GM12878 (cell line): ENCODE measurements around the gene ABCA3. TPM values are rescaled to one million over a fixed set of nuclear protein-coding genes. Genes with fewer than 3 reads are reported as not detected.

Experiments
- ATAC-seq: fragments of 200-7000 bp; cut with Tn5 transposase; 3 replicates; pipeline ENCODE4 v1.9.1; 2020; ENCODE audit warnings: mild to moderate bottlenecking, moderate library complexity
- BruUV-seq: library from RNA; stranded (reverse); fragments of 400-500 nt; replicated peaks from 2 replicates; lab custom pipeline; 2021; lab: Mats Ljungman, UMichigan
- CTCF ChIA-PET: fragments of 300-600 bp; sonication (Branson Sonifier 250); formaldehyde crosslinking; extraction: SDS; loops from one replicate; lab custom pipeline; 2021; ENCODE audit warnings: inconsistent platforms; lab: Yijun Ruan, JAX
- POLR2A ChIA-PET: fragments of 350-600 bp; formaldehyde crosslinking; extraction: SDS; loops from one replicate; lab custom pipeline; 2021; ENCODE audit warnings: inconsistent platforms; lab: Charles Lee
- RAD21 ChIA-PET: fragments of 300-600 bp; sonication (Branson Sonifier 250); formaldehyde crosslinking; loops from one replicate; lab custom pipeline; 2023; ENCODE audit warnings: antibody characterized with exemption; ENCODE audit not compliant: unreplicated experiment; lab: Charles Lee
- SMC1A ChIA-PET: fragments of 300-600 bp; sonication (Branson Sonifier 250); formaldehyde crosslinking; loops from one replicate; lab custom pipeline; 2023; ENCODE audit not compliant: unreplicated experiment, uncharacterized antibody; lab: Charles Lee
- DNase-seq: peaks from one replicate; pipeline ENCODE4 v3.0.0-alpha.2; 2011; ENCODE audit warnings: low read depth, low spot score
- FAIRE-seq: peaks from 3 replicates; lab custom pipeline; 2011; peaks lifted over from hg19 to GRCh38; lab: Jason Lieb, UNC
- H2AFZ ChIP-seq: 2 replicates; pipeline ENCODE4 v1.6.0; 2011; ENCODE audit warnings: low read depth, low read length, control low read depth; ENCODE audit not compliant: control insufficient read depth
- H3K27ac ChIP-seq: 2 replicates; pipeline ENCODE4 v1.5.1; 2011; ENCODE audit warnings: control low read depth; ENCODE audit not compliant: control insufficient read depth, insufficient read depth
- H3K27me3 ChIP-seq, 2 experiments: replicated peaks in 1 of 2; 2 replicates each; pipeline versions ENCODE4 v1.6.0 to v1.6.1; 2011; ENCODE audit warnings: low read length in 1 of 2; ENCODE audit not compliant: control insufficient read depth in 2 of 2, insufficient read depth in 2 of 2
- H3K36me3 ChIP-seq, 2 experiments: 2 replicates each; pipeline ENCODE4 v1.5.1; 2011; ENCODE audit warnings: low read length in 1 of 2; ENCODE audit not compliant: control insufficient read depth in 2 of 2, insufficient read depth in 2 of 2
- H3K4me1 ChIP-seq: 2 replicates; pipeline ENCODE4 v1.6.1; 2011; ENCODE audit warnings: mild to moderate bottlenecking, low read length, moderate library complexity, mixed read lengths; ENCODE audit not compliant: control insufficient read depth, insufficient read depth
- H3K4me2 ChIP-seq: 2 replicates; pipeline ENCODE4 v1.6.0; 2011; ENCODE audit warnings: control low read depth; ENCODE audit not compliant: control insufficient read depth, insufficient read depth
- H3K4me3 ChIP-seq: fragments of 200-600 bp; sonication (generic); 2 replicates; pipeline ENCODE4 v1.5.1; 2016
- H3K79me2 ChIP-seq: 2 replicates; pipeline ENCODE4 v1.6.0; 2011; ENCODE audit warnings: low read length; ENCODE audit not compliant: control insufficient read depth, insufficient read depth
- H3K9ac ChIP-seq: 2 replicates; pipeline ENCODE4 v1.8.0; 2011; ENCODE audit warnings: low read length, control low read depth, mixed read lengths; ENCODE audit not compliant: control insufficient read depth, insufficient read depth
- H3K9me3 ChIP-seq: replicated peaks from 3 replicates; pipeline ENCODE4 v1.5.1; 2011; ENCODE audit warnings: mild to moderate bottlenecking, low read length; ENCODE audit not compliant: control insufficient read depth, insufficient read depth
- H4K20me1 ChIP-seq: 2 replicates; pipeline ENCODE4 v1.6.0; 2011; ENCODE audit not compliant: control insufficient read depth, insufficient read depth
- ZSCAN29 ChIP-seq: fragments of 450-650 bp; IDR thresholded peaks from 2 replicates; pipeline ENCODE4 v1.6.1; 2017; ENCODE audit warnings: mild to moderate bottlenecking, moderate library complexity
- WGBS: methylation state at CpG from one replicate; pipeline ENCODE4 v1.1.6; 2016; ENCODE audit warnings: low lambda C conversion rate; ENCODE audit not compliant: insufficient replicate concordance, insufficient coverage; ENCODE audit errors: missing lambda C conversion rate; 5-methylcytosine and 5-hydroxymethylcytosine counted together
- in situ Hi-C: fragments of 300-500 bp; cut with MboI; formaldehyde crosslinking; loops from 9 replicates; pipeline ENCODE4 v1.14.3; 2018; ENCODE audit warnings: mixed read lengths
- intact Hi-C: fragments of 100-400 bp; cut with micrococcal nuclease; formaldehyde crosslinking; loops from one replicate; pipeline ENCODE4 v1.14.2; 2022; ENCODE audit not compliant: unreplicated experiment
- polyA plus RNA-seq, 11 experiments: library from polyadenylated mRNA; depleted of rRNA in 4 of 11; unstranded in 6 of 11; stranded (reverse) in 5 of 11; fragments of >200 nt; fragmentation: Nextera tagmentation in 4 of 11; fragmentation: Illumina TruSeq in 1 of 11; extraction: Ambion mirVana in 4 of 11; extraction: Trizol in 1 of 11; gene quantifications; 1 replicate in 1 of 11; 2 replicates in 10 of 11; pipeline versions ENCODE4 v1.2.1 to v1.2.3, GENCODE V29; 2011 to 2016; ENCODE audit warnings: inconsistent platforms in 2 of 11, missing spikeins in 2 of 11, low read depth in 1 of 11
- total RNA-seq, 4 experiments: library from RNA; depleted of rRNA in 3 of 4; stranded (reverse); fragments of >200 nt in 3 of 4; fragmentation: Illumina TruSeq in 1 of 4; extraction: Trizol in 1 of 4; gene quantifications; 2 replicates each; pipeline versions ENCODE4 v1.2.1 to v1.2.3, GENCODE V29; 2013 to 2021
- TF ChIP-seq, protein P1 (sequence below): fragments of 450-650 bp; formaldehyde crosslinking; IDR thresholded peaks from 2 replicates; pipeline ENCODE4 v1.4.0; 2020; ENCODE audit warnings: mild to moderate bottlenecking, moderate library complexity

The ABCA3 gene
- total and polyA plus RNA-seq, 10 of the 15 experiments (the other 5 are each of a cell fraction or from before 2014, with no cell fraction given), result 0.71 to 17.6 (median 6.7) TPM

DNA sequence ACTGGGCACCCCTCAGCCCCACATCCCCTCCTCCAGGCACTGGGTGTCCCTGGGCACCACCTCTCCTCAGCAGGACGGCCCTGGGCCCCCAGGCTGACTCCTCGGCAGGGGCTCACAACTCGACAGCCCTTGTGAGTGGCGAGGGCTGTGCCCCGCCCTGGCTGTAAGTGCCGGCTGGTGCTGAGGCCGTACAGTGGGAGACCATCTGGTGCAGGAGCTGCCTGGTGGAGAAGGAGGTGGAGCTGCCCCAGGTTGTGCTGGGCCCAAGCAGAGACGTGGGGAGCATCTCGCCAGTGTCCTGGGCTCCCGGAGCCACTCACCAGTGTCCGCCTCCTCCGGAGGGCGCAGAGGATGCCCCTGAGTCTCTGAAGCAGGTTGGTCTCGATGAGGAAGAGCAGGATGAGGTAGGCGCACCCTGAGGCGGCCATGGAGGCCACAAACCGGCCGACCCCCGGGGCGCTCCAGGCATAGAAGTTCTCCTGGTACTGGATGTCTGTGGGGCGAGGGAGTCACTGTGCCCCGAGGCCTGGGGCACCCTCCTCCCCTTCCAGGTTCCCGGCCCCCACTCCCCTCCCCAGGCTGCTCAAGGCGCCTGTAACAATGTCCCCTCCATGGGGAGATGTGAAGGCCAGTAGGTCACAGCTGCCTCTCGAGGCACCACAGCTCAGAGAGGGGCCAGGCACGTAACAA is 57.5 kb downstream of the ABCA3 start:
- ChIA-PET RAD21 (no interaction called here), POLR2A (no interaction called here), CTCF (no interaction called here), SMC1A (no interaction called here)
- no peaks in the 10 kb centered on the region for H3K79me2 ChIP-seq
- H3K36me3 ChIP-seq, result no peaks in the 10 kb centered on the region
- no peak for TF ChIP-seq ZSCAN29
- H3K4me2 ChIP-seq, result no peak overlapping the region
- H4K20me1 ChIP-seq, result no peaks in the 10 kb centered on the region
- H2AFZ ChIP-seq, result no peak overlapping the region
- in situ Hi-C loops, result no loop called here
- H3K9me3 ChIP-seq, result no peaks in the 10 kb centered on the region
- H3K27ac ChIP-seq, result no peak overlapping the region
- H3K27me3 ChIP-seq, result no peaks in the 10 kb centered on the region; a peak in 1 of 4 replicates
- ATAC-seq (no peak), FAIRE-seq (no peak), DNase-seq (no peak)
- H3K9ac ChIP-seq, result no peak overlapping the region
- intact Hi-C loops, result no loop called here
- H3K4me3 ChIP-seq, result no peak overlapping the region
- no peaks in the 10 kb centered on the region for H3K4me1 ChIP-seq
- 72% methylated on average over 18 of the region's 26 CpGs for WGBS
- BruUV-seq, result no TSS peak

DNA sequence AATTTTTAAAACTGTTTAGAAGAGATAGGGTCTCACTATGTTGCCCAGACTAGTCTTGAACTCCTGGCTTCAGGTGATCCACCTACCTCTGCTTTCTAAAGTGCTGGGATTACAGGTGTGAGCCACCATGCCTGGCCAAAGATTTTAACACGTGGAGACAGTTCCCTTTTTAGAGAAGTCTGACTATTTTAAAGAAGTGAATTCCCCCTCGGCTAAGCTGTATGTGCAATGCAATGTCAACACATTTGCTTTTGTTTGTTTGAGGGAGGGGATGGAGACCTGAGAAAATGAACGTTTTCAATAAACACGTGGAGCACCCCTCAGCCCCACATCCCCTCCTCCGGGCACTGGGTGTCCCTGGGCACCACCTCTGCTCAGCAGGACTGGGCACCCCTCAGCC is 58.3 kb downstream of the ABCA3 start:
- SMC1A ChIA-PET, result no interaction called here
- ATAC-seq (no peak), DNase-seq (no peak), FAIRE-seq (no peak)
- TF ChIP-seq, protein P1, sequence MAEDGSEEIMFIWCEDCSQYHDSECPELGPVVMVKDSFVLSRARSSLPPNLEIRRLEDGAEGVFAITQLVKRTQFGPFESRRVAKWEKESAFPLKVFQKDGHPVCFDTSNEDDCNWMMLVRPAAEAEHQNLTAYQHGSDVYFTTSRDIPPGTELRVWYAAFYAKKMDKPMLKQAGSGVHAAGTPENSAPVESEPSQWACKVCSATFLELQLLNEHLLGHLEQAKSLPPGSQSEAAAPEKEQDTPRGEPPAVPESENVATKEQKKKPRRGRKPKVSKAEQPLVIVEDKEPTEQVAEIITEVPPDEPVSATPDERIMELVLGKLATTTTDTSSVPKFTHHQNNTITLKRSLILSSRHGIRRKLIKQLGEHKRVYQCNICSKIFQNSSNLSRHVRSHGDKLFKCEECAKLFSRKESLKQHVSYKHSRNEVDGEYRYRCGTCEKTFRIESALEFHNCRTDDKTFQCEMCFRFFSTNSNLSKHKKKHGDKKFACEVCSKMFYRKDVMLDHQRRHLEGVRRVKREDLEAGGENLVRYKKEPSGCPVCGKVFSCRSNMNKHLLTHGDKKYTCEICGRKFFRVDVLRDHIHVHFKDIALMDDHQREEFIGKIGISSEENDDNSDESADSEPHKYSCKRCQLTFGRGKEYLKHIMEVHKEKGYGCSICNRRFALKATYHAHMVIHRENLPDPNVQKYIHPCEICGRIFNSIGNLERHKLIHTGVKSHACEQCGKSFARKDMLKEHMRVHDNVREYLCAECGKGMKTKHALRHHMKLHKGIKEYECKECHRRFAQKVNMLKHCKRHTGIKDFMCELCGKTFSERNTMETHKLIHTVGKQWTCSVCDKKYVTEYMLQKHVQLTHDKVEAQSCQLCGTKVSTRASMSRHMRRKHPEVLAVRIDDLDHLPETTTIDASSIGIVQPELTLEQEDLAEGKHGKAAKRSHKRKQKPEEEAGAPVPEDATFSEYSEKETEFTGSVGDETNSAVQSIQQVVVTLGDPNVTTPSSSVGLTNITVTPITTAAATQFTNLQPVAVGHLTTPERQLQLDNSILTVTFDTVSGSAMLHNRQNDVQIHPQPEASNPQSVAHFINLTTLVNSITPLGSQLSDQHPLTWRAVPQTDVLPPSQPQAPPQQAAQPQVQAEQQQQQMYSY (CRISPR knock-in tag), result no peak
- in situ Hi-C loops, result no loop called here
- WGBS, result 41% methylated on average over 5 of the region's 5 CpGs
- RAD21 ChIA-PET, result no interaction called here
- no peaks in the 10 kb centered on the region for H3K9me3 ChIP-seq
- H3K4me2 ChIP-seq, result no peak overlapping the region
- H3K4me1 ChIP-seq, result no peaks in the 10 kb centered on the region
- CTCF ChIA-PET, result no interaction called here
- H2AFZ ChIP-seq, result no peak overlapping the region
- H3K27me3 ChIP-seq, result no peaks in the 10 kb centered on the region
- no TSS peak for BruUV-seq
- no peak overlapping the region for H3K9ac ChIP-seq
- H3K79me2 ChIP-seq, result no peaks in the 10 kb centered on the region
- H3K36me3 ChIP-seq, result no peaks in the 10 kb centered on the region
- POLR2A ChIA-PET, result no interaction called here
- no peaks in the 10 kb centered on the region for H4K20me1 ChIP-seq
- intact Hi-C loops, result no loop called here
- H3K27ac ChIP-seq, result no peak overlapping the region
- no peak overlapping the region for H3K4me3 ChIP-seq
